WTC11 (cell line): Measurements from ENCODE around the gene SGTA.

Experiments
- CTCF ChIP-seq: fragments of 200-600 bp; IDR thresholded peaks from 2 replicates; pipeline ENCODE4 v1.8.0; 2022; ENCODE audit warnings: antibody characterized with exemption
- IRF1 ChIP-seq: sonication (generic); formaldehyde crosslinking; IDR thresholded peaks from 2 replicates; pipeline ENCODE4 v1.8.0; 2023; ENCODE audit warnings: missing genetic modification reagents
- SMAD4 ChIP-seq: sonication (generic); formaldehyde crosslinking; IDR thresholded peaks from 2 replicates; pipeline ENCODE4 v1.8.0; 2022; ENCODE audit warnings: mild to moderate bottlenecking, missing genetic modification reagents
- ZNF138 ChIP-seq: sonication (generic); formaldehyde crosslinking; conservative IDR thresholded peaks from 2 replicates; pipeline ENCODE4 v1.8.1; 2022; ENCODE audit warnings: mild to moderate bottlenecking, moderate library complexity, missing genetic modification reagents
- ZNF396 ChIP-seq: fragments of 250-450 bp; sonication (Bioruptor Pico); IDR thresholded peaks from 2 replicates; pipeline ENCODE4 v1.8.0; 2021; ENCODE audit warnings: mild to moderate bottlenecking, moderate library complexity, borderline replicate concordance
- ZNF416 ChIP-seq: fragments of 250-450 bp; sonication (Bioruptor Pico); IDR thresholded peaks from 2 replicates; pipeline ENCODE4 v1.9.0; 2021; ENCODE audit warnings: mild to moderate bottlenecking, inconsistent platforms

- TF ChIP-seq ZNF138 (CRISPR knock-in tag) (no peak), ZNF416 (CRISPR knock-in tag) (no peak), CTCF (no peak), SMAD4 (CRISPR knock-in tag) (no peak), IRF1 (no peak), ZNF396 (no peak)
Observed at GRCh38 chr19:2811221-2811722, 28.2 kb upstream of the SGTA start.
